NT2/D1 (cell line): ENCODE data around the gene ZBTB16.

Experiments used
- SUZ12 ChIP-seq: IDR thresholded peaks from 2 replicates; pipeline ENCODE4 v1.6.1; 2011; ENCODE audit not compliant: insufficient read length, insufficient read depth; ENCODE audit errors: extremely low read depth
- YY1 ChIP-seq: IDR thresholded peaks from 2 replicates; pipeline ENCODE4 v1.6.1; 2011; ENCODE audit not compliant: insufficient read length, insufficient read depth
- ZNF274 ChIP-seq: IDR thresholded peaks from 2 replicates; pipeline ENCODE4 v1.6.1; 2011; ENCODE audit warnings: mild to moderate bottlenecking, low read depth, low read length

- TF ChIP-seq SUZ12: no peak
- TF ChIP-seq YY1: no peak
- TF ChIP-seq ZNF274: no peak
These were observed 135.6 kb downstream of the ZBTB16 start for GRCh38 chr11:114195151-114195550.
